Keratinocyte (primary cell): ENCODE results near the gene CNGA3. TPM values are rescaled to one million over a fixed set of nuclear protein-coding genes. Genes with fewer than 3 reads are reported as not detected.

Source experiments
- DNase-seq: peaks from one replicate; pipeline ENCODE4 v3.0.0-alpha.2; 2011; ENCODE audit warnings: low read depth, missing footprints, low spot score
- FAIRE-seq: peaks from 2 replicates; lab custom pipeline; 2011; peaks lifted over from hg19 to GRCh38; lab: Jason Lieb, UNC
- H2AFZ ChIP-seq: 2 replicates; pipeline ENCODE4 v1.6.0; 2012; ENCODE audit warnings: low read length, control low read depth, inconsistent platforms; ENCODE audit not compliant: control insufficient read depth
- H3K27ac ChIP-seq: 2 replicates; pipeline ENCODE4 v1.5.1; 2011; ENCODE audit warnings: low read length; ENCODE audit not compliant: control insufficient read depth, insufficient read depth
- H3K27me3 ChIP-seq: 3 replicates; pipeline ENCODE4 v1.6.0; 2011; ENCODE audit warnings: low read length; ENCODE audit not compliant: control insufficient read depth, insufficient read depth; ENCODE audit errors: extremely low read depth
- H3K36me3 ChIP-seq, 2 experiments: 2 replicates in 1 of 2; 3 replicates in 1 of 2; pipeline ENCODE4 v1.5.1; 2011; ENCODE audit warnings: low read length in 2 of 2, mild to moderate bottlenecking in 1 of 2; ENCODE audit not compliant: control insufficient read depth in 2 of 2, insufficient read depth in 2 of 2; ENCODE audit errors: extremely low read depth in 1 of 2
- H3K4me1 ChIP-seq: 3 replicates; pipeline ENCODE4 v1.5.1; 2011; ENCODE audit warnings: low read length; ENCODE audit not compliant: control insufficient read depth, insufficient read depth; ENCODE audit errors: extremely low read depth
- H3K4me2 ChIP-seq: 3 replicates; pipeline ENCODE4 v1.6.0; 2011; ENCODE audit warnings: low read depth, low read length; ENCODE audit not compliant: control insufficient read depth, insufficient read depth; ENCODE audit errors: extremely low read depth
- H3K4me3 ChIP-seq, 3 experiments: fragments of 200-600 bp in 1 of 3; sonication (generic) in 1 of 3; 2 replicates in 2 of 3; 3 replicates in 1 of 3; pipeline ENCODE4 v1.5.1; 2011 to 2016; ENCODE audit warnings: low read length in 3 of 3, mild to moderate bottlenecking in 3 of 3, control low read depth in 2 of 3, inconsistent platforms in 1 of 3, low read depth in 1 of 3, mixed read lengths in 1 of 3, mixed run types in 1 of 3, moderate library complexity in 1 of 3; ENCODE audit not compliant: control insufficient read depth in 2 of 3, insufficient read depth in 2 of 3; ENCODE audit errors: extremely low read depth in 1 of 3
- H3K79me2 ChIP-seq: 2 replicates; pipeline ENCODE4 v1.6.0; 2012; ENCODE audit warnings: low read length; ENCODE audit not compliant: control insufficient read depth, insufficient read depth
- H3K9ac ChIP-seq: 3 replicates; pipeline ENCODE4 v1.6.0; 2011; ENCODE audit warnings: low read length; ENCODE audit not compliant: control insufficient read depth, insufficient read depth; ENCODE audit errors: extremely low read depth
- H3K9me1 ChIP-seq: 3 replicates; pipeline ENCODE4 v1.6.0; 2011; ENCODE audit warnings: low read length; ENCODE audit not compliant: control insufficient read depth, insufficient read depth; ENCODE audit errors: extremely low read depth
- H3K9me3 ChIP-seq: 2 replicates; pipeline ENCODE4 v1.5.1; 2012; ENCODE audit warnings: low read depth, low read length; ENCODE audit not compliant: control insufficient read depth
- H4K20me1 ChIP-seq: 3 replicates; pipeline ENCODE4 v1.6.0; 2011; ENCODE audit warnings: low read length; ENCODE audit not compliant: control insufficient read depth, insufficient read depth; ENCODE audit errors: extremely low read depth
- EZH2 ChIP-seq: IDR thresholded peaks from one replicate; pipeline ENCODE4 v1.6.1; 2012; ENCODE audit warnings: inconsistent platforms, mild to moderate bottlenecking, low read length, moderate library complexity
- dilution Hi-C: fragments of 300-500 bp; cut with MboI; formaldehyde crosslinking; loops from one replicate; pipeline ENCODE4 v1.7.0; 2020; ENCODE audit warnings: low sequenced_read_pairs; ENCODE audit not compliant: extremely low pct_ligation_motif_present
- polyA plus RNA-seq, 5 experiments: library from polyadenylated mRNA; depleted of rRNA in 3 of 5; stranded (reverse) in 3 of 5; stranded (forward) in 1 of 5; unstranded in 1 of 5; fragments of >200 nt; gene quantifications; 1 replicate in 1 of 5; 2 replicates in 3 of 5; 3 replicates in 1 of 5; pipeline versions ENCODE4 v1.2.1 to v1.2.3, GENCODE V29; 2011 to 2012; ENCODE audit warnings: missing spikeins in 2 of 5, low read depth in 1 of 5, low replicate concordance in 1 of 5
- TF ChIP-seq, protein P1 (sequence below), 3 experiments: IDR thresholded peaks in 1 of 3; conservative IDR thresholded peaks in 1 of 3; optimal IDR thresholded peaks in 1 of 3; 2 replicates in 2 of 3; 3 replicates in 1 of 3; pipeline versions ENCODE3 to v1.5.1; 2011; ENCODE audit warnings: low read length in 3 of 3, mild to moderate bottlenecking in 3 of 3, moderate library complexity in 2 of 3, control low read depth in 1 of 3, inconsistent platforms in 1 of 3; ENCODE audit not compliant: insufficient read depth in 2 of 3; ENCODE audit errors: extremely low read depth in 1 of 3

Gene CNGA3
- polyA plus RNA-seq, 1 donor (not counting 4 experiments of a cell fraction or from before 2014, with no cell fraction given) = 0.01 TPM

DNA sequence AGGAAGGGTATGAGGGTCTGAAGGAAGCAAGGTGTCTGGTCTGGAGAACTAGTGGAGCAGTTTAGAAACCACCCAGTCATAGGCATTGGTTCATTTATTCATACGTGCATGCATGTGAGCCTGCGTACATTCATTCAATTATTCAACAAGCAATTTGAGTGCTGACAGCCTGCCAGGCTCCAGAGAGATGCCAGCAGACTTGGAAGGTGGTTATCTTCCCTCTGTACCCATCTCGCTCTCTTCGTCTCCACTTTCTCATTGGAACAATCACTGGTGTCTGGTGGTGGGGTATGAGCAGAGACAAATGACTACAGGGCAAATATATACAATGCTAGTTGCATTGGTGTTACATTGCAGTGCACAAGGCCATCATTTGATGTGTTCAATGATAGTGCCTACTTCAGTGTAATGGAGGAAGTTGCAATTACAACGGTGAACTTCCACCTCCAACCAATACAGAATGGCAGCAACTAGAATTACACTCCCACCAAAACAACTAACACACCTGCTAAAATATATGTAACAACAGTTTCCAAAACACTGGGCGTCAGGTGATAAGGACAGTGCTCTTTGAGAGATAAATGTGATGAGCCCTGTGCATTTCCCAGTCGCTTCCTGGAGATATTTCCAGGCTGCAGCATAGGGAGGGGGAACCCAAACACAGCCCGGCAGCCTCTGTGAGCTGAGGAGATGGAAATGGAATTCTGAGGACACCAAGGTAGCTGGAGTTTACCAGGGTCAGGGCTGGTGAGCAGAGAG, 32.6 kb upstream of the CNGA3 start:
- H3K79me2 ChIP-seq = no peaks in the 10 kb centered on the region
- no peaks in the 10 kb centered on the region for H3K9me3 ChIP-seq
- no peaks in the 10 kb centered on the region for H3K9me1 ChIP-seq
- H3K4me2 ChIP-seq = no peak overlapping the region
- no peaks in the 10 kb centered on the region for H3K4me1 ChIP-seq
- H3K4me3 ChIP-seq = no peak overlapping the region
- TF ChIP-seq, protein P1, sequence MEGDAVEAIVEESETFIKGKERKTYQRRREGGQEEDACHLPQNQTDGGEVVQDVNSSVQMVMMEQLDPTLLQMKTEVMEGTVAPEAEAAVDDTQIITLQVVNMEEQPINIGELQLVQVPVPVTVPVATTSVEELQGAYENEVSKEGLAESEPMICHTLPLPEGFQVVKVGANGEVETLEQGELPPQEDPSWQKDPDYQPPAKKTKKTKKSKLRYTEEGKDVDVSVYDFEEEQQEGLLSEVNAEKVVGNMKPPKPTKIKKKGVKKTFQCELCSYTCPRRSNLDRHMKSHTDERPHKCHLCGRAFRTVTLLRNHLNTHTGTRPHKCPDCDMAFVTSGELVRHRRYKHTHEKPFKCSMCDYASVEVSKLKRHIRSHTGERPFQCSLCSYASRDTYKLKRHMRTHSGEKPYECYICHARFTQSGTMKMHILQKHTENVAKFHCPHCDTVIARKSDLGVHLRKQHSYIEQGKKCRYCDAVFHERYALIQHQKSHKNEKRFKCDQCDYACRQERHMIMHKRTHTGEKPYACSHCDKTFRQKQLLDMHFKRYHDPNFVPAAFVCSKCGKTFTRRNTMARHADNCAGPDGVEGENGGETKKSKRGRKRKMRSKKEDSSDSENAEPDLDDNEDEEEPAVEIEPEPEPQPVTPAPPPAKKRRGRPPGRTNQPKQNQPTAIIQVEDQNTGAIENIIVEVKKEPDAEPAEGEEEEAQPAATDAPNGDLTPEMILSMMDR (optimal IDR thresholded peaks at IDR 0.05 in 1 of 3, IDR thresholded peaks at IDR 0.05 in 1 of 3, conservative IDR thresholded peaks at IDR 0.05 in 1 of 3; ENCODE audit: extremely low read depth in 1 of 3, insufficient read depth in 2 of 3, low read length in 3 of 3) = no peak
- no peak for TF ChIP-seq EZH2
- H2AFZ ChIP-seq = no peak overlapping the region
- no peaks in the 10 kb centered on the region for H3K36me3 ChIP-seq
- no peak for DNase-seq
- no peak overlapping the region for H3K9ac ChIP-seq
- FAIRE-seq = no peak
- no peaks in the 10 kb centered on the region for H4K20me1 ChIP-seq
- H3K27ac ChIP-seq = no peak overlapping the region
- dilution Hi-C loops = no loop called here
- peaks cover 4% of the 10 kb centered on the region for H3K27me3 ChIP-seq

DNA sequence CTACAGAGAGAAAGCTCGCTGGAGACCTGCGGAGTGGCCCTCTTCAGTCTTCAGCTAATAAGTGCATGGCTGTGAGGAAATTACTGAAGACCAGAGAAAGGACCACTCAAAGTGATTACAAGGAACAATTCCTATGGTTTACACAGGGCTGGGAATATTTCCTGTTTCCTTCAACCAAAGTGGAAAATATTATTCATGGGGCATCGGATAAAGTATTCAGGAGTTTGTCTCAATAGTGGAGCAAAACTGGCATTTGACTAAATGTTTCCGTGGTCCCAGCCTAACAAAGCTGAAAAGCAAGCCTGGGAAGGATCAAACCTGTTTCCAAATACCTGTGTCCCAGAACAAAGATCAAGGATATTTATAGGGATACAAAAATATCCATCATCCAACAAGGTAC, 32.0 kb upstream of the CNGA3 start:
- Histone ChIP-seq H2AFZ (no peak overlapping the region), H3K4me1 (no peaks in the 10 kb centered on the region), H3K9me1 (no peaks in the 10 kb centered on the region), H3K27ac (no peak overlapping the region), H3K36me3 (no peaks in the 10 kb centered on the region), H3K4me3 (no peak overlapping the region), H3K4me2 (no peak overlapping the region), H4K20me1 (no peaks in the 10 kb centered on the region), H3K27me3 (peaks cover 4% of the 10 kb centered on the region), H3K9me3 (no peaks in the 10 kb centered on the region), H3K9ac (no peak overlapping the region), H3K79me2 (no peaks in the 10 kb centered on the region)
- dilution Hi-C loops = no loop called here
- no peak for TF ChIP-seq EZH2
- TF ChIP-seq, protein P1 (optimal IDR thresholded peaks at IDR 0.05 in 1 of 3, IDR thresholded peaks at IDR 0.05 in 1 of 3, conservative IDR thresholded peaks at IDR 0.05 in 1 of 3; ENCODE audit: extremely low read depth in 1 of 3, insufficient read depth in 2 of 3, low read length in 3 of 3) = no peak
- DNase-seq = no peak
- no peak for FAIRE-seq
